ENCODE data around the gene ALG1L2. TPM values are rescaled to one million over a fixed set of nuclear protein-coding genes. Genes with fewer than 3 reads are reported as not detected.
"Not testable (repeated sequence)": the region's sequence is repeated elsewhere in the genome, so short reads cannot be mapped to it uniquely, and the experiment has no call there.

The ALG1L2 gene
- total RNA-seq, 1 donor from 2014 or later: not detected

GRCh38 chr3:130059162-130059561 lies 22.5 kb upstream of the ALG1L2 start:
- intact Hi-C loops (cut with DNase I); H3K4me3 ChIP-seq; H3K27me3 ChIP-seq; DNase-seq (ENCODE audit: low spot score in 2 of 2); H3K36me3 ChIP-seq; H3K4me1 ChIP-seq; H3K27ac ChIP-seq; H3K9me3 ChIP-seq: not testable (repeated sequence)

- H3K27me3 ChIP-seq: no peaks in the 10 kb centered on the region
- DNase-seq (ENCODE audit: low spot score in 2 of 2): no peak
- no peak overlapping the region for H3K27ac ChIP-seq
- no peaks in the 10 kb centered on the region for H3K36me3 ChIP-seq
- H3K4me1 ChIP-seq: no peaks in the 10 kb centered on the region
- no peaks in the 10 kb centered on the region for H3K9me3 ChIP-seq
- TF ChIP-seq, protein P1, sequence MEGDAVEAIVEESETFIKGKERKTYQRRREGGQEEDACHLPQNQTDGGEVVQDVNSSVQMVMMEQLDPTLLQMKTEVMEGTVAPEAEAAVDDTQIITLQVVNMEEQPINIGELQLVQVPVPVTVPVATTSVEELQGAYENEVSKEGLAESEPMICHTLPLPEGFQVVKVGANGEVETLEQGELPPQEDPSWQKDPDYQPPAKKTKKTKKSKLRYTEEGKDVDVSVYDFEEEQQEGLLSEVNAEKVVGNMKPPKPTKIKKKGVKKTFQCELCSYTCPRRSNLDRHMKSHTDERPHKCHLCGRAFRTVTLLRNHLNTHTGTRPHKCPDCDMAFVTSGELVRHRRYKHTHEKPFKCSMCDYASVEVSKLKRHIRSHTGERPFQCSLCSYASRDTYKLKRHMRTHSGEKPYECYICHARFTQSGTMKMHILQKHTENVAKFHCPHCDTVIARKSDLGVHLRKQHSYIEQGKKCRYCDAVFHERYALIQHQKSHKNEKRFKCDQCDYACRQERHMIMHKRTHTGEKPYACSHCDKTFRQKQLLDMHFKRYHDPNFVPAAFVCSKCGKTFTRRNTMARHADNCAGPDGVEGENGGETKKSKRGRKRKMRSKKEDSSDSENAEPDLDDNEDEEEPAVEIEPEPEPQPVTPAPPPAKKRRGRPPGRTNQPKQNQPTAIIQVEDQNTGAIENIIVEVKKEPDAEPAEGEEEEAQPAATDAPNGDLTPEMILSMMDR (IDR thresholded peaks at IDR 0.05): no peak
- H3K4me3 ChIP-seq: no peak overlapping the region
- intact Hi-C loops (cut with DNase I): no loop called here
Observed at GRCh38 chr3:130073582-130073981, 8.0 kb upstream of the ALG1L2 start.

DNA sequence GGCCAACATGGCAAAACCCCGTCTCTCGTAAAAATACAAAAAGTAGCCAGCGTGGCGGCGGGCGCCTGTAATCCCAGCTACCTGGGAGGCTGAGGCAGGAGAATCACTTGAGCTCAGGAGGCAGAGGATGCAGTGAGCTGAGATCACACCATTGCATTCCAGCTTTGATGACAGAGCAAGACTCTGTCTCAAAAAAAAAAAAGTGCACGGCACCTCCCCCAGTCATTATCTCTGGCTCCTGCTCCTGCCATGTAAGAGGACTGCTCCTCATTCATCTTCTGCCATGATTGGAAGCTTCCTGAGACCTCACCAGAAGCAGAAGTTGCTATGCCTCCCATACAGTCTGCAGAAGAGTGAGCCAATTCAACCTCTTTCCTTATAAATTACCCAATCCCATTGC lies 4.0 kb upstream of the ALG1L2 start:
- H3K4me1 ChIP-seq: no peaks in the 10 kb centered on the region
- H3K4me3 ChIP-seq: no peak overlapping the region
- DNase-seq (ENCODE audit: low spot score in 2 of 2): no peak
- no peaks in the 10 kb centered on the region for H3K27me3 ChIP-seq
- H3K27ac ChIP-seq: no peak overlapping the region
- H3K9me3 ChIP-seq: no peaks in the 10 kb centered on the region
- TF ChIP-seq, protein P1 (IDR thresholded peaks at IDR 0.05): no peak
- H3K36me3 ChIP-seq: no peaks in the 10 kb centered on the region
- intact Hi-C loops (cut with DNase I): no loop called here

GRCh38 chr3:130083363-130084090 lies 1.9 kb downstream of the ALG1L2 start:
- H3K9me3 ChIP-seq; DNase-seq (ENCODE audit: low spot score in 2 of 2); H3K4me1 ChIP-seq; H3K27ac ChIP-seq; intact Hi-C loops (cut with DNase I); H3K36me3 ChIP-seq; H3K4me3 ChIP-seq; H3K27me3 ChIP-seq: not testable (repeated sequence)

DNA sequence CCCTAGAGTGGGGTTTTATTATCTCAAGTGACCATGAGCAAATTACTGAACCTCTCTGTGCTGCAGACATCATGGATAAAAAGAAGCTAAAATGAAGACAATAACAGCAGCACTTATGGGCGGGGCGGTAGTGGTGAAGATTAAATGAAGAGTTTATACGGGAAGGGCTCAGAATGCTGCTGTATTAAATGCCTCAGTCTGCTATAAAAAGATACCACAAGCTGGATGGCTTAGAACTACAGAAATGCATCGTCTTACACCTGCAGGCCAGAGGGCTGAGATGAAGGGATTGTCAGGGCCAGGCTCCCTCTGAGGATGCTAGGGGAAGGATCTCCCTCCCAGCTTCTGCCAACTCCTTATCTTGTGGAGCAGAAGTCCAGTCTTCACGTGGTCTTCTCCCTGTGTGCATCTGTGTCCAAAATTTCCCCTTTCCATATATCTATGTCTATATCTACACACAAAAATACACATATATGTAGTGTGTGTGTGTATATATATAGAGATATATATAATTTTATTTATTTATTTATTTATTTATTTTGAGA lies 2.9 kb downstream of the ALG1L2 start:
- Histone ChIP-seq H3K4me1 (no peaks in the 10 kb centered on the region), H3K27ac (no peak overlapping the region), H3K9me3 (no peaks in the 10 kb centered on the region), H3K36me3 (no peaks in the 10 kb centered on the region), H3K4me3 (no peak overlapping the region), H3K27me3 (no peaks in the 10 kb centered on the region)
- intact Hi-C loops (cut with DNase I): no loop called here
- no peak for DNase-seq (ENCODE audit: low spot score in 2 of 2)
- TF ChIP-seq, protein P1 (IDR thresholded peaks at IDR 0.05): no peak

GRCh38 chr3:130085881-130086280 lies 4.2 kb downstream of the ALG1L2 start:
- Histone ChIP-seq H3K4me3 (no peak overlapping the region), H3K9me3 (no peaks in the 10 kb centered on the region), H3K36me3 (no peaks in the 10 kb centered on the region), H3K27me3 (no peaks in the 10 kb centered on the region), H3K27ac (no peak overlapping the region), H3K4me1 (no peaks in the 10 kb centered on the region)
- intact Hi-C loops (cut with DNase I): no loop called here
- DNase-seq (ENCODE audit: low spot score in 2 of 2): no peak
- TF ChIP-seq, protein P1 (IDR thresholded peaks at IDR 0.05): no peak

- H3K36me3 ChIP-seq; intact Hi-C loops (cut with DNase I); H3K4me1 ChIP-seq; DNase-seq (ENCODE audit: low spot score in 2 of 2); H3K4me3 ChIP-seq; H3K9me3 ChIP-seq; H3K27me3 ChIP-seq; H3K27ac ChIP-seq: not testable (repeated sequence)
Observed at GRCh38 chr3:130086628-130087027, 5.0 kb downstream of the ALG1L2 start.

Data from ascending aorta (tissue), 2 donors.